ENCODE measurements around the gene HK3.

DNA sequence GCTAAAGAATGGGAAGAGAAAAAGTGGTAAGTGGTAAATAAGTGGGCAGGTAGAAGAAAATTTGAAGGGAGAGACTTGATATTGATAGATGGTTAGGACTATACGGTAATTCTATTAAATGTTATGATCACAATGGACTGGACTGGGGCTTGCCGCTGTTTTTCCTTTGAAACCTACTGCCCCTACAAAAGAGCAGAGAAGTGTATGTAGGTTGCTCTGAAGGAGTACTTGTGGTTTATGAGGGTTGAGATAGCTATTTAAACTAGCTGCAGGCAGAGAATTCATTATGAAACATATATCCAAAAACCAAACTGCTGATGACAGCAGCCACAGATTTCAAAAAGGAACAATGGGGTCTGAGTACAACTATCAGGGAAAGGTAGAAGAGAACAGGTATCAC lies 16.8 kb upstream of the HK3 start:
- TF ChIP-seq PHF8 (conservative IDR thresholded peaks at IDR 0.05; ENCODE audit: low read depth, low read length), result no peak
- no peak for TF ChIP-seq EP300 (IDR thresholded peaks at IDR 0.05; ENCODE audit: borderline replicate concordance in 1 of 2, low read depth in 2 of 2, low read length in 2 of 2)
- TF ChIP-seq POLR2AphosphoS5 (IDR thresholded peaks at IDR 0.05; ENCODE audit: low read depth, low read length), result no peak
- TF ChIP-seq, protein P1, sequence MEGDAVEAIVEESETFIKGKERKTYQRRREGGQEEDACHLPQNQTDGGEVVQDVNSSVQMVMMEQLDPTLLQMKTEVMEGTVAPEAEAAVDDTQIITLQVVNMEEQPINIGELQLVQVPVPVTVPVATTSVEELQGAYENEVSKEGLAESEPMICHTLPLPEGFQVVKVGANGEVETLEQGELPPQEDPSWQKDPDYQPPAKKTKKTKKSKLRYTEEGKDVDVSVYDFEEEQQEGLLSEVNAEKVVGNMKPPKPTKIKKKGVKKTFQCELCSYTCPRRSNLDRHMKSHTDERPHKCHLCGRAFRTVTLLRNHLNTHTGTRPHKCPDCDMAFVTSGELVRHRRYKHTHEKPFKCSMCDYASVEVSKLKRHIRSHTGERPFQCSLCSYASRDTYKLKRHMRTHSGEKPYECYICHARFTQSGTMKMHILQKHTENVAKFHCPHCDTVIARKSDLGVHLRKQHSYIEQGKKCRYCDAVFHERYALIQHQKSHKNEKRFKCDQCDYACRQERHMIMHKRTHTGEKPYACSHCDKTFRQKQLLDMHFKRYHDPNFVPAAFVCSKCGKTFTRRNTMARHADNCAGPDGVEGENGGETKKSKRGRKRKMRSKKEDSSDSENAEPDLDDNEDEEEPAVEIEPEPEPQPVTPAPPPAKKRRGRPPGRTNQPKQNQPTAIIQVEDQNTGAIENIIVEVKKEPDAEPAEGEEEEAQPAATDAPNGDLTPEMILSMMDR (IDR thresholded peaks at IDR 0.05; ENCODE audit: control extremely low read depth in 1 of 3, insufficient read depth in 1 of 3, low read depth in 1 of 3, low read length in 3 of 3), result no peak
- no peak for TF ChIP-seq CREB1 (IDR thresholded peaks at IDR 0.05)
- no peak for TF ChIP-seq MAFK (IDR thresholded peaks at IDR 0.05; ENCODE audit: low read depth, low read length)
- TF ChIP-seq SIN3A (conservative IDR thresholded peaks at IDR 0.05 in 1 of 2, IDR thresholded peaks at IDR 0.05 in 1 of 2; ENCODE audit: low read depth in 1 of 2, low read length in 2 of 2), result no peak

All from H1 (cell line).